Thyroid gland (tissue), 4 donors: ENCODE data around the gene KAT2A. TPM values are rescaled to one million over a fixed set of nuclear protein-coding genes. Genes with fewer than 3 reads are reported as not detected.

Source experiments
- DNase-seq, 2 donors: peaks; one replicate each; pipeline ENCODE4 v3.0.0-alpha.2; 2019
- H3K27ac ChIP-seq, 3 donors: fragments of 200-600 bp; sonication (generic); 1 replicate in 2 of 3; 2 replicates in 1 of 3; pipeline ENCODE4 v1.5.1; 2016 to 2019; ENCODE audit warnings: mild to moderate bottlenecking in 1 of 3, moderate library complexity in 1 of 3
- H3K27me3 ChIP-seq: fragments of 200-600 bp; sonication (generic); one replicate; pipeline ENCODE4 v1.5.1; 2019
- H3K36me3 ChIP-seq, 2 donors: fragments of 200-600 bp; sonication (generic); one replicate each; pipeline ENCODE4 v1.5.1; 2016 to 2019
- H3K4me1 ChIP-seq, 2 donors: fragments of 200-600 bp; sonication (generic); one replicate each; pipeline ENCODE4 v1.5.1; 2017 to 2019
- H3K4me3 ChIP-seq, 3 donors: fragments of 200-600 bp; sonication (generic); replicated peaks in 1 of 3; 1 replicate in 2 of 3; 2 replicates in 1 of 3; pipeline ENCODE4 v1.5.1; 2016; ENCODE audit warnings: mild to moderate bottlenecking in 1 of 3
- H3K9me3 ChIP-seq: fragments of 200-600 bp; sonication (generic); one replicate; pipeline ENCODE4 v1.5.1; 2017
- CTCF ChIP-seq, 6 experiments: fragments of 200-600 bp in 3 of 6; fragments of 450-650 bp in 3 of 6; sonication (generic) in 3 of 6; IDR thresholded peaks; one replicate each; pipeline ENCODE4 v1.5.1; 2016 to 2019; ENCODE audit warnings: antibody characterized with exemption in 6 of 6, mild to moderate bottlenecking in 2 of 6, inconsistent platforms in 1 of 6, moderate library complexity in 1 of 6
- POLR2A ChIP-seq, 2 donors: fragments of 450-650 bp; IDR thresholded peaks; one replicate each; pipeline ENCODE4 v1.6.1; 2017; ENCODE audit warnings: antibody characterized with exemption in 2 of 2, mild to moderate bottlenecking in 2 of 2, moderate library complexity in 1 of 2
- WGBS, 2 donors: methylation state at CpG; one replicate each; pipeline ENCODE4 v1.1.5; 2017; 5-methylcytosine and 5-hydroxymethylcytosine counted together
- intact Hi-C: fragments of 100-400 bp; cut with DNase I; formaldehyde crosslinking; loops from one replicate; pipeline ENCODE4 v1.15.1; 2023
- total RNA-seq, 4 donors: library from RNA; depleted of rRNA; stranded (reverse); fragments of >200 nt; gene quantifications; one replicate each; pipeline ENCODE4 v1.2.3, GENCODE V29; 2016

Gene KAT2A
- total RNA-seq, 4 donors from 2014 or later: 14.2 to 37.9 (median 23.3) TPM

GRCh38 chr17:42076797-42077559 is 44.2 kb downstream of the KAT2A start:
- H3K27ac ChIP-seq: no peak overlapping the region
- H3K27me3 ChIP-seq: peaks cover under 1% of the 10 kb centered on the region
- intact Hi-C loops: no loop called here
- no peak overlapping the region for H3K4me3 ChIP-seq
- H3K9me3 ChIP-seq: no peaks in the 10 kb centered on the region
- TF ChIP-seq CTCF (IDR thresholded peaks at IDR 0.05) (no peak), POLR2A (IDR thresholded peaks at IDR 0.05) (no peak)
- DNase-seq: no peak
- 83 to 95% methylated on average over 4 of the region's 4 CpGs for WGBS, 2 donors
- no peaks in the 10 kb centered on the region for H3K36me3 ChIP-seq
- peaks cover 0 to 8% of the 10 kb centered on the region in 2 donors for H3K4me1 ChIP-seq

GRCh38 chr17:42075789-42076188 is 45.4 kb downstream of the KAT2A start:
- no peak for TF ChIP-seq CTCF (IDR thresholded peaks at IDR 0.05)
- TF ChIP-seq POLR2A (IDR thresholded peaks at IDR 0.05): no peak
- H3K4me3 ChIP-seq: no peak overlapping the region
- intact Hi-C loops: no loop called here
- no peak overlapping the region for H3K27ac ChIP-seq
- no peaks in the 10 kb centered on the region for H3K9me3 ChIP-seq
- H3K27me3 ChIP-seq: peaks cover 4% of the 10 kb centered on the region
- no peak for DNase-seq
- peaks cover 0 to 11% of the 10 kb centered on the region in 2 donors for H3K4me1 ChIP-seq
- no peaks in the 10 kb centered on the region for H3K36me3 ChIP-seq
- 75 to 77% methylated on average over 6 of the region's 6 CpGs for WGBS, 2 donors

- intact Hi-C loops: no loop called here
- WGBS, 2 donors: 6 to 31% methylated on average over 13 to 28 of the region's 67 CpGs
- Histone ChIP-seq H3K27me3 (peaks cover 4% of the 10 kb centered on the region), H3K36me3 (no peaks in the 10 kb centered on the region), H3K27ac (no peak overlapping the region), H3K4me1 (peaks cover 0 to 11% of the 10 kb centered on the region in 2 donors), H3K9me3 (no peaks in the 10 kb centered on the region), H3K4me3 (peak overlapping the region in 1 of 3 donors; percentile 35)
- DNase-seq: peak; percentile 47 to 53
- TF ChIP-seq POLR2A (IDR thresholded peaks at IDR 0.05): no peak
- peak in 2 of 6 experiments; percentile 7 to 47 for TF ChIP-seq CTCF (IDR thresholded peaks at IDR 0.05)
Observed at GRCh38 chr17:42072323-42073187, 48.6 kb downstream of the KAT2A start.

GRCh38 chr17:42071810-42072209 is 49.4 kb downstream of the KAT2A start:
- H3K27me3 ChIP-seq: peaks cover 4% of the 10 kb centered on the region
- DNase-seq: no peak
- H3K27ac ChIP-seq: no peak overlapping the region
- TF ChIP-seq CTCF (IDR thresholded peaks at IDR 0.05) (no peak), POLR2A (IDR thresholded peaks at IDR 0.05) (no peak)
- intact Hi-C loops: no loop called here
- H3K9me3 ChIP-seq: no peaks in the 10 kb centered on the region
- no peak overlapping the region for H3K4me3 ChIP-seq
- WGBS, 2 donors: 23% methylated on average over 3 of the region's 3 CpGs; no CpG with 5 or more reads in 1 of the 2 donors
- peaks cover 0 to 11% of the 10 kb centered on the region in 2 donors for H3K4me1 ChIP-seq
- H3K36me3 ChIP-seq: no peaks in the 10 kb centered on the region
